ENCODE measurements around the gene PCDHGA11. TPM values are rescaled to one million over a fixed set of nuclear protein-coding genes. Genes with fewer than 3 reads are reported as not detected.

PCDHGA11 gene
- total and polyA plus RNA-seq, 9 of the 15 experiments (the other 6 are each of a cell fraction or from before 2014, with no cell fraction given): 0.04 to 0.07 (median 0.04) TPM; not detected in 4

- H3K79me2 ChIP-seq (ENCODE audit: control insufficient read depth, insufficient read depth, low read length): no peaks in the 10 kb centered on the region
- peaks cover 0 to 41% of the 10 kb centered on the region in 2 experiments; a peak in 3 of 5 replicates for H3K27me3 ChIP-seq (ENCODE audit: control insufficient read depth in 2 of 2, insufficient read depth in 2 of 2, low read length in 2 of 2)
- H3K9ac ChIP-seq (ENCODE audit: insufficient read depth in 1 of 2, low read depth in 2 of 2, low read length in 2 of 2): no peak overlapping the region
- peaks cover 0 to 23% of the 10 kb centered on the region in 2 experiments; a peak in 2 of 5 replicates for H3K4me1 ChIP-seq (replicated peaks in 1 of 2; ENCODE audit: control insufficient read depth in 2 of 2, insufficient read depth in 2 of 2, low read length in 2 of 2)
- ChIA-PET CTCF (ENCODE audit: low intra/inter-chr PET ratio) (interaction anchor here (0.6 to 2.0 kb wide), 5 partner anchors 9 to 142 kb away, joined by 3 to 6 read pairs (median 3); no protein-coding TSS in a partner anchor), POLR2A (interaction anchor here (0.5 to 1.5 kb wide), 4 partner anchors 9 to 535 kb away, joined by 3 to 7 read pairs (median 4); partner anchors contain the start of gene PCDHGA10)
- no peak for DNase-seq (ENCODE audit: extremely low read depth in 1 of 4, low spot score in 3 of 4)
- intact Hi-C loops (cut with micrococcal nuclease) (loop anchor here (2.0 to 5.0 kb wide), 2 partner anchors 91 to 137 kb away; no protein-coding TSS in a partner anchor), in situ Hi-C loops (cut with MboI) (loop anchor here (5.0 kb wide), 2 partner anchors 101 to 141 kb away; no protein-coding TSS in a partner anchor)
- no peak overlapping the region for H3K27ac ChIP-seq (ENCODE audit: extremely low read depth, low read depth, low read length)
- no peak for FAIRE-seq
- H3K4me2 ChIP-seq (ENCODE audit: insufficient read depth, low read length): no peak overlapping the region; the same call in 1 of the 2 replicates
- BruUV-seq (replicated peaks): no TSS peak
- no peaks in the 10 kb centered on the region for H3K9me1 ChIP-seq (ENCODE audit: control insufficient read depth, insufficient read depth, low read length)
- H3K36me3 ChIP-seq (ENCODE audit: control insufficient read depth, insufficient read depth, low read length): no peaks in the 10 kb centered on the region
- H2AFZ ChIP-seq (ENCODE audit: low read depth, low read length): no peak overlapping the region
- H3K9me3 ChIP-seq (replicated peaks; ENCODE audit: control insufficient read depth, insufficient read depth, low read depth, low read length): 0 out of 2 replicates have a peak, but pooled peaks cover 1% of the 10 kb centered on the region
- ATAC-seq: no peak
- WGBS (ENCODE audit: insufficient coverage, low coverage, missing lambda C conversion rate): 9% methylated on average over 13 of the region's 13 CpGs
- peak overlapping the region; percentile 17; the same call in 1 of the 2 replicates for H3K4me3 ChIP-seq
- TF ChIP-seq CHD2 (IDR thresholded peaks at IDR 0.05; ENCODE audit: low read depth, low read length): no peak
- TF ChIP-seq CC2D1A (IDR thresholded peaks at IDR 0.05): no peak
- TF ChIP-seq HOMEZ (CRISPR knock-in tag; IDR thresholded peaks at IDR 0.05): no peak
- H4K20me1 ChIP-seq (replicated peaks; ENCODE audit: control insufficient read depth, insufficient read depth, low read length): no peaks in the 10 kb centered on the region
Observed at GRCh38 chr5:141421489-141421855, 621 bp downstream of the PCDHGA11 start.
